Stimulated activated CD8-positive, alpha-beta memory T cell treated with anti-CD3 and anti-CD28 coated beads, Interleukin-4, amount 100 ng/mL, for 48 hours (primary cell): Measurements from ENCODE around the gene CYP24A1.
"Not testable (repeated sequence)": the region's sequence is repeated elsewhere in the genome, so short reads cannot be mapped to it uniquely, and the experiment has no call there.

Source experiments
- DNase-seq: peaks from one replicate; pipeline ENCODE4 v3.0.0-alpha.2; 2020

The CYP24A1 gene

GRCh38 chr20:54131675-54132611 lies 41.8 kb downstream of the CYP24A1 start:
- no peak for DNase-seq

DNA sequence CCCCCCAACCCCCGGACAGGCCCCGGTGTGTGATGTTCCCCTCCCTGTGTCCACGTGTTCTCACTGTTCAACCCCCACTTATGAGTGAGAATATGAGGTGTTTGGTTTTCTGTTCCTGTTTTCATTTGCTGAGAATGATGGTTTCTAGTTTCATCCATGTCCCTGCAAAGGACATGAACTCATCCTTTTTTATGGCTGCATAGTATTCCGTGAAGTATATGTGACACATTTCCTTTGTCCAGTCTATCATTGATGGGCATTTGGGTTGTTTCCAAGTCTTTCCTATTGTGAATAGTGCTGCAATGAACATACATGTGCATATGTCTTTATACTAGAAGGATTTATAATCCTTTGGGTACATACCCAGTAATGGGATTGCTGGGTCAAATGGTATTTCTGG lies 42.7 kb downstream of the CYP24A1 start:
- DNase-seq, result not testable (repeated sequence)

DNA sequence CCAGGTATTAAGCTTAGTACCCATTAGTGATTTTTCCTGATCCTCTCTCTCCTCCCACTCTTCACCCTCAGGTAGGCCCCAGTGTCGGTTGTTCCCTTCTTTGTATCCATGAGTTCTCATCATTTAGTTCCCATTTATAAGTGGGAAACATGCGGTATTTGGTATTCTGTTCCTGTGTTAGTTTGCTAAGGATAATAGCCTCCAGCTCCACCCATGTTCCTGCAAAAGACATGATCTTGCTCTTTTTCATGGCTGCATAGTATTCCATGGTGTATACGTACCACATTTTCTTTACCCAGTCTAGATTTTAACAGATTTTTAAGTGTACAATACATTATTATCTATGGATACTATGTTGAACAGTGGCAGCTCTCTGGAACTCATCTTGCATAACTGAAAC lies 44.4 kb downstream of the CYP24A1 start:
- DNase-seq, result no peak

DNA sequence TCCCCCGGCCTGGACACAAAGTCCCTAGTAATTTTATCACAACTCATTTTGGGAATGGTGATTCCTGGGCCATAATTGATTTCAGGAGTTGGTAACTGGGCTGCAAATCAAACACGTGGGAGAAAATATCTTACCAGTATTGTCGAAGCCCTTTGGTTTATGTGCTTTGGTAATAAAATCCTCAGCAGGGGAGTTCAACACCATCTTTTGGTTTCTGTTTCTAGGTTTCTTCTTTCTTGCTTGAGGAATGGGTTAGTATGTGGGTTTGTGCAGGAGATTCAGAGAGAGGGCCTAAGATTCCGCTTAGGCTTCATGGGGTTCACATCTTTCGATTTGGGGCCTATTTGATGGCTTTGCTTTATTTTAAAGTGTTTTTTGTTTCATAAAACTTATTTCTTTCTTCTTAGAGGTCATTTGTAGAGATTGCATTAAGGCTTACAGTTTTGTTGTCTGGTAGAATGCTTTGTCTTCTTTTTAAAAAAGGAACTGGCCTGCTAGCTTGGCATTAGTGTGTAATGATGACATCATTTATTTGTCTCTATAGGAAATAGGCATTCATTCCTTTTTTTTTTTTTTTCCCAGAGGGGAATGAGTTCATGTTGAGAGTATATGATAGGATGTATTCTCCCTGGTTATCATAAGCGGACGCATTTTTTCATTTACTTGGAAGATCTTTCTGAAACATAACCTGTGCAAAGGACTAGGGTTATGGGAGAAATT lies 45.8 kb downstream of the CYP24A1 start:
- DNase-seq, result no peak

DNA sequence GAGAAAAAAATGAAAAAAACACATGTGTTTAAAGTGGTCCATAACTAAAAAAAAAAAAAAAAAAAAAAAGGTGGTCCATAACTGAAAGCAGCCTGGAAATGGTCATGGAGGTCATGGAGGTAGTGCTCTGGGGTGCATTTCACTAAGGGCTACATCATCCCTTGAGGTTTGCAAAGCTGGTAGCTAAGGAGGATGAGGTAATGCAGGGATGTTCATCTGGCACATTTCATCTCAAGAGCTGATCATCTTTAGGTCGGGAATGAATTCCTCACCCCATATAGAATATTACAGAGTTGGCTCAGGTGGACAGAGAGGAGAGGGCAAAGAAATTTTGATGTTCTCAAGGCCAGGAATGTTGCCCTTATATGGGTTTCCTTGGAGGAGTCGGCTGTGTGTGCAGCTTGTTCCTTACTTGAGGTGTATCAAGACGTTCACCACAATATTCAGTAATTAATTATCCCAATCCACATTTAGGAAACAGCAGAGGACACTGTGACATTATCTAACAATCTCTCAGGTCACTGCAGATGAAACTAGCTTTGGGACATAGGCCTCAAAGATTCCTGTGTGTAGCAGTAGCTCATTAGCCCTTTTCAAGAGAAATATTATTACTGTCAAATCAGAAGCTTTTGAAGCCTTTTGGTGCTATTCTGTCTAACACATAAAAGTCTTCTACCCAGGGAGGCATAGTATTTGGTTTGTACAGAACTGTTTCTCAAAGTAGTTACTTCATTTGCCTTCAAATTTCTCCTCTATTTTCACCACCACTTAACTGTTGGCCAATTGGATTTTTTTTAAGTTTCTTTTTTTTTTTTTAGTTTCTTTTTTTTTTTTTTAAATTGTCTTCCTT lies 46.8 kb downstream of the CYP24A1 start:
- DNase-seq, result no peak

- DNase-seq, result not testable (repeated sequence)
These were observed 47.5 kb downstream of the CYP24A1 start for GRCh38 chr20:54126328-54126727.

GRCh38 chr20:54123587-54124180 lies 50.1 kb downstream of the CYP24A1 start:
- no peak for DNase-seq

- DNase-seq, result no peak
These were observed 50.9 kb downstream of the CYP24A1 start for GRCh38 chr20:54122681-54123586.

GRCh38 chr20:54122189-54122588 lies 51.6 kb downstream of the CYP24A1 start:
- no peak for DNase-seq

DNA sequence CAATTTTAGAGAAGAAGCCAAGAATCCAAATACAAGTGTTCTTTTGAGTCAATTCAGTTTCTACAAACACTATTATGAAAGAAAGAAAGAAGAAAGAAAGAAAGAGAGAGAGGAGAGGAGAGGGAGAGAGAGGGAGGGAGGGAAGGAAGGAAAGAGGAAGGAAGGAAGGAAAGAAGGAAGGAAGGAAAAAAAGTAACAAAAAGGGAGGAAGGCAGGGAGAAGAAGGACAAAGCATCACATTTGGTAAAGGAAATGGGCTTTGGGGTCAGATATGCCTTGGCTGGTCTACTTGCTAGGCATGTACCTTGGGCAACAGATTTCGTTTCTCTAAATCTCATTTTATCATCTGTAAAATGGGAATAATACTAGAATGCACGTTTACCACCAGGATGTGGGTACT lies 54.0 kb downstream of the CYP24A1 start:
- no peak for DNase-seq

GRCh38 chr20:54118220-54119001 lies 55.4 kb downstream of the CYP24A1 start:
- DNase-seq, result no peak

DNA sequence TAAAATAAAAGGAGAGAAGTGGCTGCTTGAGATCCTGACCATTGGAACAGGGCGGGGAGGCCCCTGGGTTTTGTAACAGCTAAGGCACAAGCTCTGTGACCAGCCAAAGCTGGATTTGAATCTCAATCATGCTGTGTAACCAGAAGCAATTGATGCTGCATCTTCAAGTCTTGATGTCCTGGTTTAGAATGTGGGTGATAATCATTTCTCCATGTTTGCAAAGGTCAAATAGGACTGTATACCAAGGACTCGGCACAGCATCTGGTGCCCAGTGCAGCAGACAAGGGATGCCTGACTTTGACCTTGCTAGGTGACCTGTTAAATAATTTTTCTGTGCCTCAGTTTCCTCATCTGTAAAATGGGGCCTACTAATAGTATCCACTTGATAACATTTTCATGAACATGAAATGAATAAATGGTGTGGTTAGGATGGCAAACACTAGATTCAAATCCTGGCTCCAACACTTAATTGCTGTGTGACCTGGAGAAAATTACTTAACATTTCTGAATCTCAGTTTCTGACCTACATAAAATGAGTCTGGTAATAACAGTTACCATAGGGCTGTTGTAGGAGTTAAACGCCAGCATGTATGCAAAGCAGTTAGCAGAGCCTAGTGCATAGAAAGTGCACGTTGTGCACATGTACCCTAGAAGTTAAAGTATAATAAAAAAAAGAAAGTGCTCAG lies 57.1 kb downstream of the CYP24A1 start:
- DNase-seq, result no peak

DNA sequence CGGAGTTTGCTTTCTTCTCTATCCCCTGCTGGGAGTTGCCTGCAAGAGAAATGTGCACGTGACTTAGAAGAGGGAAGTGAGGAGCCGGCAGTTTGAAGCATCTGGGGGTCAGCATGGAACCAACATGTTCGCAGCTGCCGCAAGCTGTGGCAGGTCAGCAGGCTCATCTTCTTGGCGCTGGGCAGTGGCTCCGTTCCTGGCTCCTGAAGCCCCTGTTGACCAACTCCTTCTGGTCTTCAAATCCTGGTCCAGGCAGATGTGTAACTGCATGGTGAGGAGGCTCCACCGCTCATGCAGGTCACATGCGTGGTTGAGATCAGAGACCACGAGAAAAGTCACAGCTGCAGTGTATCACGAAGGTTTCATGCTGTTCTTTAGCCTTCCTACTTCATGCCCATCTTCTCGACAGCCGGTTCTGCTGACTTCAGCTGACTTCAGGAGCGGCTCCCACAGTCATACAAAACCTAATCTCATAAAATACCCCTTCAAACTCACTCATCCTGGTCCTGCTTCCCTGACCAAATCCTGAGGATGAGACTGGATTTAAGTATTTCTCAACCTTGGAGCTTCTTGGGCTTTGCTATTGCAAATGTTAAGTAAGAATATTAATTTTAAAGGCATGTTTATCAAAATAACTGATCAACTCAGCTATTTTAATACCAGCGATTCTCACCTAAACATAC lies 58.5 kb downstream of the CYP24A1 start:
- DNase-seq, result no peak

DNA sequence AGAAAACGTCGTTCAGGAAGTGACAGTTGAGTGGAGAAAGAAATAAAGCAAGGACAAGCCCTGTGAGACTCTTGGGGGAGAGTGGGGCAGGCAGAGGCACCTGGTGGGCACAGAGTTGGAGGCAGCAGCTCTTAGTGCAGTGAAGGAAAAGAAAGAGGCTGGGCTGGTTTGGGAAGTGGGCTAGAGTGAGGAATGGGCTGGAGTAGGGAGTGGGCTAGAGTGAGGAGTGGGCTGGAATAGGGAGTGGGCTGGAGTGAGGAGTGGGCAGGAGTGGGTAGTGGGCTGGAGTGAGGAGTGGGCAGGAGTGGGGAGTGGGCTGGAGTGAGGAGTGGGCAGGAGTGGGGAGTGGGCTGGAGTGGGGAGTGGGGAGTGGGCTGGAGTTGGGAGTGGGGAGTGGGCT lies 59.7 kb downstream of the CYP24A1 start:
- DNase-seq, result no peak

GRCh38 chr20:54113566-54113965 lies 60.2 kb downstream of the CYP24A1 start:
- DNase-seq, result no peak

DNA sequence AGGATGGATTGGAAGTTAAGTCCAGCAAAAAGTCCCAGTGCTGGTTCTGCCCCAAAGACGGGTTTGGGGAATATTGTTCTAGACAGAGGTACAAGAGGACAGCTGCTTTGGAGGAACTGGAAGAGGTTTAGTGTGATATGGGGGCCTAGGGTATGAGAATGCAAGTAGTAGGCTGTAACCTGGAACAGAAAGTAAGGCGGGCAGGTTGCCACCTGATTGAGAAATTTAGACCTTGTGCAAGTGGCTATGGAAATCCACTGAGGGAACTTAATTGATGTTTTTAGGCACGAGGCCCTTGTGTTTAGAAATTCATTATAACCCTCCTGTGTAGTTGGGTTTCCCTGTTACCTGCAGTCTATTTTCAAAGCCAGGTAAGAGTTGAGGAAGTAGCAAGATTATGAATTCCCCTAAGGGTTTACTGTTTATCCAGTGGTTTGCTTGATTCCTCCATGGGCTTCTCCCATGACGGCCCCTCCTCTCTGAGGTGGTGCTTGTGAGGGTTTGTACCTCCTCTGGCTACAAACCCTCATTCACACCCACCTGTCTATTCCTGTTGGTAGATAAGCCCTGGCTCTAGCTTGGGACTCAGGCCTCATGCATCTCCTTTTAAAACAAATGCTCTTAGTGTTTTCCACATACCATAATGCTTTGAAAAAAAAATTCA lies 61.4 kb downstream of the CYP24A1 start:
- DNase-seq, result no peak

DNA sequence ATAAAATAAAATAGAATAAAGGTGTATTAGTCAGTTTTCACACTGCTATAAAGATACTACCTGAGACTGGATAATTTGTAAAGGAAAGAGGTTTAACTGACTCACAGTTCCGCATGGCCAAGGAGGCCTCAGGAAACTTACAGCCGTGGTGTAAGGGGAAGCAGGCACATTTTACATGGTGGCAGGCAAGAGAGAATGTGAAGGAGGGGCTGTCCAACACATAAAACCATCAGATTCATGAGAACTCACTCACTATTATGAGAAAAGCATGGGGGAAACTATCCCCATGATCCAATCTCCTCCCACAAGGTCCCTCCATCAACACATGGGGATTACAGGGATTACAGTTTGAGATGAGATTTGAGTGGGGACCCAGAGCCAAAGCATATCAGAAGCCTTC lies 62.3 kb downstream of the CYP24A1 start:
- no peak for DNase-seq

DNA sequence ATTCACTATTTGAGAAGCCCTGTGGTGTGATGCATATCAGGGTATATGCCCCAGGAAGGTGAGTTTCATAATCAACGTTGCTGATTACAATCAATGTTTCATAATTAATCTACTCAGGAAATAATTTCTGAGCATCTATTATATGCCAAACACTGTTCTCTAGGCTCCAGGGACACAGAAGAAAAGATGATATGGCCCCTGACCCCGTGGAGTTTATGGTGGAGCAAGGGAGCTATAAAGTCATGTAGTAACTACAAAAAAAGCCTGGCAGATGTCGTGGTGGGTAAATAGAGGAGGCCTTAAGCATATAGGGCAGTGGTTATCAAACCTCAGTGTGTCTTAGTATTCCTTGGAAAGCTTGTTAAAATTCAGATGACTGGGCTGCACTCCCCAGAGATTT lies 63.3 kb downstream of the CYP24A1 start:
- no peak for DNase-seq

DNA sequence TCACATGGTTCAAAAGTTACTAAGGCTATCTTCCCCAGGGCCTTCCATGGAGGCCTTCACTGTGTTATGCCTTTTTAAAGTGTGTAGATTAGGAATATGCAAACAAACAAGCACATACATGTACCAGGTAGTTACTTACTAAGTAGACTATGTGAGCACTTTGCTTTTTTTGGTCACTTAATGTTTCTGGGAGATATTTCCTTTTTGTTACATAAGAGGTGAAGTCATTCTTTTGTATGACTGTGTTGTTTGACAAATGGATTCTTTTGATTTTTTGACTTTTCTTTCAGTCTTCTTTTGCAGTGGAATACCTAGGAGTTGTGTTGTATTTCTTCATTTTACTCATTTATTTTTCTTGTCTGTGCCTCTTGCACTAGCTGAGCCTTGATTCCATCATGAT lies 63.7 kb downstream of the CYP24A1 start:
- no peak for DNase-seq
